Gastroesophageal sphincter (tissue), 4 donors: ENCODE data around the gene AQP10. TPM values are rescaled to one million over a fixed set of nuclear protein-coding genes. Genes with fewer than 3 reads are reported as not detected.

Source experiments
- ATAC-seq: fragments of 150-250 bp; one replicate; pipeline ENCODE4 v1.9.1; 2016; ENCODE audit warnings: mild to moderate bottlenecking, moderate library complexity
- H3K27ac ChIP-seq, 4 donors: fragments of 200-600 bp; sonication (generic) in 3 of 4; 1 replicate in 3 of 4; 2 replicates in 1 of 4; pipeline ENCODE4 v1.5.1; 2016 to 2019
- H3K27me3 ChIP-seq: fragments of 200-600 bp; sonication (generic); one replicate; pipeline ENCODE4 v1.5.1; 2019
- H3K36me3 ChIP-seq, 2 donors: fragments of 200-600 bp; sonication (generic); one replicate each; pipeline ENCODE4 v1.5.1; 2019; ENCODE audit warnings: control low read depth in 1 of 2
- H3K4me1 ChIP-seq, 3 donors: fragments of 200-600 bp; sonication (generic); 1 replicate in 2 of 3; 2 replicates in 1 of 3; pipeline ENCODE4 v1.5.1; 2016 to 2019; ENCODE audit warnings: control low read depth in 2 of 3
- H3K4me3 ChIP-seq, 2 donors: fragments of 200-600 bp; sonication (generic); one replicate each; pipeline ENCODE4 v1.5.1; 2019; ENCODE audit warnings: mild to moderate bottlenecking in 1 of 2, moderate library complexity in 1 of 2
- H3K9me3 ChIP-seq, 3 donors: fragments of 200-600 bp; sonication (generic); one replicate each; pipeline ENCODE4 v1.5.1; 2017 to 2019; ENCODE audit warnings: control low read depth in 2 of 3
- EP300 ChIP-seq: sonication (generic); formaldehyde crosslinking; IDR thresholded peaks from one replicate; pipeline ENCODE4 v1.6.1; 2017; ENCODE audit warnings: antibody characterized with exemption, mild to moderate bottlenecking
- POLR2A ChIP-seq, 2 donors: fragments of 450-650 bp; IDR thresholded peaks; one replicate each; pipeline ENCODE4 v1.6.1; 2017; ENCODE audit warnings: antibody characterized with exemption in 2 of 2, mild to moderate bottlenecking in 2 of 2, moderate library complexity in 1 of 2
- POLR2AphosphoS5 ChIP-seq: sonication (generic); formaldehyde crosslinking; IDR thresholded peaks from one replicate; pipeline ENCODE4 v1.6.1; 2017; ENCODE audit warnings: antibody characterized with exemption
- WGBS, 2 donors: methylation state at CpG; one replicate each; pipeline ENCODE4 v1.1.5; 2018; ENCODE audit warnings: low coverage in 1 of 2; 5-methylcytosine and 5-hydroxymethylcytosine counted together
- total RNA-seq, 4 donors: library from RNA; depleted of rRNA; stranded (reverse); fragments of >200 nt; gene quantifications; one replicate each; pipeline ENCODE4 v1.1.0, GENCODE V29; 2016
- TF ChIP-seq, protein P1 (sequence below), 4 experiments: fragments of 200-600 bp in 2 of 4; fragments of 450-650 bp in 2 of 4; sonication (generic) in 1 of 4; IDR thresholded peaks; one replicate each; pipeline ENCODE4 v1.5.1; 2017 to 2019; ENCODE audit warnings: antibody characterized with exemption in 4 of 4, mild to moderate bottlenecking in 2 of 4, moderate library complexity in 2 of 4

Gene AQP10
- total RNA-seq, 4 donors from 2014 or later = 0.12 to 1.1 TPM; not detected in 2

DNA sequence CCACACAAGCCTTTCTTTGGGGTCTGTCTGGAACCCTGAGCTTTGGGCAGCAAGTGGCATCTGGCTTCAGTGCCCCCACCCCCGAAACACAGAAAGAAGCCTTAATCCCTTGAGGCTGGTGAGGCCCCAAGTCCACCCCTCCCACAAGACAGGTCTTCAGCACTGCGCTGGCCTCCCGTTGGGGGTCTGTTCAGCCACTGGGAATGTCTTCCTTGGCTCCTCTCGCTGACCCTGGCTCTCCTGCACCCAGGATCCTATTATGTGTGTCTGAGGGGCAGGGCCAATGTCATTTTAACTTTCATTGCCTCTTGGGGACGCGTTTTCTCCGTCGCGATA, 31.3 kb downstream of the AQP10 start:
- TF ChIP-seq, protein P1, sequence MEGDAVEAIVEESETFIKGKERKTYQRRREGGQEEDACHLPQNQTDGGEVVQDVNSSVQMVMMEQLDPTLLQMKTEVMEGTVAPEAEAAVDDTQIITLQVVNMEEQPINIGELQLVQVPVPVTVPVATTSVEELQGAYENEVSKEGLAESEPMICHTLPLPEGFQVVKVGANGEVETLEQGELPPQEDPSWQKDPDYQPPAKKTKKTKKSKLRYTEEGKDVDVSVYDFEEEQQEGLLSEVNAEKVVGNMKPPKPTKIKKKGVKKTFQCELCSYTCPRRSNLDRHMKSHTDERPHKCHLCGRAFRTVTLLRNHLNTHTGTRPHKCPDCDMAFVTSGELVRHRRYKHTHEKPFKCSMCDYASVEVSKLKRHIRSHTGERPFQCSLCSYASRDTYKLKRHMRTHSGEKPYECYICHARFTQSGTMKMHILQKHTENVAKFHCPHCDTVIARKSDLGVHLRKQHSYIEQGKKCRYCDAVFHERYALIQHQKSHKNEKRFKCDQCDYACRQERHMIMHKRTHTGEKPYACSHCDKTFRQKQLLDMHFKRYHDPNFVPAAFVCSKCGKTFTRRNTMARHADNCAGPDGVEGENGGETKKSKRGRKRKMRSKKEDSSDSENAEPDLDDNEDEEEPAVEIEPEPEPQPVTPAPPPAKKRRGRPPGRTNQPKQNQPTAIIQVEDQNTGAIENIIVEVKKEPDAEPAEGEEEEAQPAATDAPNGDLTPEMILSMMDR (IDR thresholded peaks at IDR 0.05) = no peak
- TF ChIP-seq POLR2A (IDR thresholded peaks at IDR 0.05) (no peak), POLR2AphosphoS5 (no peak), EP300 (no peak)
- Histone ChIP-seq H3K4me1 (peaks cover 6 to 34% (median 19%) of the 10 kb centered on the region in 3 donors), H3K9me3 (no peaks in the 10 kb centered on the region), H3K36me3 (peaks cover 0 to 31% of the 10 kb centered on the region in 2 donors), H3K27ac (peak overlapping the region in 3 of 4 donors; percentile 75 to 83 (median 80)), H3K27me3 (no peaks in the 10 kb centered on the region), H3K4me3 (peak overlapping the region; percentile 37 to 51)
- WGBS, 2 donors = 0% methylated on average over 3 to 4 of the region's 9 CpGs
- ATAC-seq = no peak

DNA sequence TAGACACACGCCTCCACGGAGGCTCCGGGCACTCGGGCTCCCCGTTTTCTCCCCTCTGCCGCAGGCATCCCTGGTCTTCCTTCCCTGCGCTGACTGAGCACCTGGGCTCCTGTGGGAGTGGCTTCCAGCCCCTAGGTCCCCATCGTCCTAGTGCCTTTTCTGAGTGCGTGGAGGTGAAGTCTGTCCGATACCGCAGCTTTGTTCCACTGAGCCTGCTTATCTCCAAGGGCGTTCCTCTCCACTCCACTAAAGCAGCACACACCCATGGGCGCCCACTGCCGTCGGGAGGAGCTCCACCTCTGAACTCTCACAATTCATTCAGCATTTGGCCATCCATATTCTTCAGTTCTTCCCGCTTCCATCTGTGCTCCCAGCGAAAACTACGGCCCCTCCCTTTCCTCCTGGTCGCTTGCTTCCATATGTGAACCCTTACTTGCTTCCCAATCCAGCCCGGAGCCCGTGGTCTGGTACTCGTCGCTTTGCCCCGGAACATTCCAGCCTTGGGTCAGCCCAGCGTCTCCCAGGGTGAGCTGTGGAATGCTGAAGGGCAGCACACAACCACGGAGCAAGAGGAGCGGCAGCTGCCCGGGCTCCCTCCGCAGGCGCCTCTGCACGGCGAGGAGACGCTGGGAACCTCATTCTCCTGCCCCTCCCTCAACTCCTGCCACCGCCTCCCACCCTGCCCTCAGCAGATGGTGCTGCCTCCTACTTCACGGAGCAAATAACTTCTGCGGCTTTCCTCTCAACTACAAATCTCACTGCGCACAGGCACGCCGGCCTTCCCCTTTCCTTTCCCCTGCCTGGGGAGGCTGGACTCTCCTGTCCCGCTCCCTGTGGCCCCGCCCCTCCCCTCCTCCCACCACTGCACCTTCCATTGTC, 31.9 kb downstream of the AQP10 start:
- Histone ChIP-seq H3K4me1 (peaks cover 6 to 34% (median 19%) of the 10 kb centered on the region in 3 donors), H3K27ac (peak overlapping the region; percentile 35 to 83 (median 78)), H3K4me3 (peak overlapping the region; percentile 37 to 51), H3K36me3 (peaks cover 0 to 25% of the 10 kb centered on the region in 2 donors), H3K9me3 (no peaks in the 10 kb centered on the region), H3K27me3 (no peaks in the 10 kb centered on the region)
- ATAC-seq = peak; percentile 56
- peak; percentile 28 for TF ChIP-seq POLR2AphosphoS5
- no peak for TF ChIP-seq POLR2A (IDR thresholded peaks at IDR 0.05)
- TF ChIP-seq, protein P1 (IDR thresholded peaks at IDR 0.05) = no peak
- no peak for TF ChIP-seq EP300
- WGBS, 2 donors = 0 to 1% methylated on average over 25 to 29 of the region's 41 CpGs

DNA sequence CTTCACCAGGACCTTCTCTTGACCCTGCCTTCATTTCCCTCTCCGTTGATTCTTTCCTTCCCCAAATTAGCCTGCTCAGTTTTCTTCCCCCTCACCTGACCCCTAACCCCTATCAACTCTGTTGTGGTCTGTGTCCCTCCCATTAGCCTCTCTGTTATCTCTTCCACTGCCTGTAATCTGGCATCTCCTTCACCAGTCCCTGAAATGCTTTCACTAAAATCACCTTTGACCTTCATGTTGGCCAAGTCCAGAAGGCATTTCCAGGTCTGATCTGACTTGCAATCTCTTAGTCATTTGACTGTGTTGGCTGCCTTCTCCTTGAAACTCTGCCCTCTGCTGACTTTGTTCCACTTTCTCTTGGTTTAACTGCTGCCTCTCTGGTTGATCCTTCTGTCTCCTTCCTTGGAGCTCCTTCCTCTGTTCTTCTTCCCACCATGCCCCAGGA, 32.6 kb downstream of the AQP10 start:
- peak overlapping the region; percentile 35 to 83 (median 78) for H3K27ac ChIP-seq
- H3K4me1 ChIP-seq = peaks cover 6 to 34% (median 19%) of the 10 kb centered on the region in 3 donors
- 7% methylated on average over 1 of the region's 1 CpG; no CpG with 5 or more reads in 1 of the 2 donors for WGBS, 2 donors
- TF ChIP-seq POLR2A (IDR thresholded peaks at IDR 0.05) = no peak
- peak; percentile 36 for TF ChIP-seq POLR2AphosphoS5
- no peak for TF ChIP-seq EP300
- TF ChIP-seq, protein P1 (IDR thresholded peaks at IDR 0.05) = peak in 2 of 4 experiments; percentile 27 to 37
- H3K9me3 ChIP-seq = no peaks in the 10 kb centered on the region
- no peaks in the 10 kb centered on the region for H3K27me3 ChIP-seq
- peak; percentile 67 for ATAC-seq
- peaks cover 0 to 19% of the 10 kb centered on the region in 2 donors for H3K36me3 ChIP-seq
- H3K4me3 ChIP-seq = peak overlapping the region; percentile 37 to 51

DNA sequence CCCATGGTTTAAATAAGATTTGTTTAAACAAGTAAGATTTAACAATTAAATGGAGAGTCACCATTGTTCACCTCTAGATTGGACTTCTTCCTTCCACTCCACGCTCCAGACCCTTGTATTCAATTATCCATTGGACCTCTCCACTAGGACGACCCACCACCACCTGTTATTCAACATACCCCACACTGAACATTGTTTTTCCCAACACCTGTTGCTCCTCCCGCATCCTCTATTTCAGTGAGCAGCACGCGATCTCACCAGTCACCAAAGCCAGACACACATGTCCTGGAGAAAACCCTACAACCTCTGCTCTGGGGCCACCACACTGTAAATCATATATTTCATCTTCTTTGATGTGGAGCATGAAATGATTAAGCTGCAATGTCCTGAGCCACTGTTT, 33.1 kb downstream of the AQP10 start:
- H3K4me1 ChIP-seq = peaks cover 6 to 34% (median 19%) of the 10 kb centered on the region in 3 donors
- TF ChIP-seq EP300 (no peak), POLR2AphosphoS5 (no peak), POLR2A (IDR thresholded peaks at IDR 0.05) (no peak)
- TF ChIP-seq, protein P1 (IDR thresholded peaks at IDR 0.05) = no peak
- WGBS, 2 donors = 85 to 95% methylated on average over 5 of the region's 5 CpGs
- no peaks in the 10 kb centered on the region for H3K9me3 ChIP-seq
- peak overlapping the region in 1 of 4 donors; percentile 75 for H3K27ac ChIP-seq
- H3K4me3 ChIP-seq = no peak overlapping the region
- no peaks in the 10 kb centered on the region for H3K27me3 ChIP-seq
- ATAC-seq = no peak
- H3K36me3 ChIP-seq = peaks cover 0 to 15% of the 10 kb centered on the region in 2 donors
